ENCODE measurements around the gene IL4.
"Not testable (repeated sequence)": the region's sequence is repeated elsewhere in the genome, so short reads cannot be mapped to it uniquely, and the experiment has no call there.

Gene IL4

GRCh38 chr5:132674671-132675506 is 1.1 kb downstream of the IL4 start:
- no peak for DNase-seq (ENCODE audit: low read depth in 2 of 2)

GRCh38 chr5:132675936-132676689 is 2.3 kb downstream of the IL4 start:
- DNase-seq (ENCODE audit: low read depth in 2 of 2) = no peak

- DNase-seq (ENCODE audit: low read depth in 2 of 2) = no peak
Measured at GRCh38 chr5:132677191-132677590, 3.4 kb downstream of the IL4 start.

- DNase-seq (ENCODE audit: low read depth in 2 of 2) = no peak
Measured at GRCh38 chr5:132677682-132678400, 4.1 kb downstream of the IL4 start.

- DNase-seq (ENCODE audit: low read depth in 2 of 2) = no peak
Measured at GRCh38 chr5:132678735-132679134, 4.9 kb downstream of the IL4 start.

GRCh38 chr5:132679166-132679565 is 5.4 kb downstream of the IL4 start:
- DNase-seq (ENCODE audit: low read depth in 2 of 2) = no peak

- DNase-seq (ENCODE audit: low read depth in 2 of 2) = no peak
Measured at GRCh38 chr5:132679717-132680380, 6.1 kb downstream of the IL4 start.

- DNase-seq (ENCODE audit: low read depth in 2 of 2) = no peak
Measured at GRCh38 chr5:132680780-132681475, 7.1 kb downstream of the IL4 start.

GRCh38 chr5:132681476-132681831 is 7.7 kb downstream of the IL4 start:
- DNase-seq (ENCODE audit: low read depth in 2 of 2) = no peak

- no peak for DNase-seq (ENCODE audit: low read depth in 2 of 2)
Measured at GRCh38 chr5:132681983-132682382, 8.2 kb downstream of the IL4 start.

GRCh38 chr5:132684491-132684890 is 10.7 kb downstream of the IL4 start:
- no peak for DNase-seq (ENCODE audit: low read depth in 2 of 2)

- no peak for DNase-seq (ENCODE audit: low read depth in 2 of 2)
Measured at GRCh38 chr5:132684922-132685720, 11.3 kb downstream of the IL4 start.

GRCh38 chr5:132686193-132686592 is 12.4 kb downstream of the IL4 start:
- DNase-seq (ENCODE audit: low read depth in 2 of 2) = no peak

GRCh38 chr5:132687995-132688394 is 14.2 kb downstream of the IL4 start:
- DNase-seq (ENCODE audit: low read depth in 2 of 2) = no peak

- no peak for DNase-seq (ENCODE audit: low read depth in 2 of 2)
Measured at GRCh38 chr5:132688536-132689339, 14.9 kb downstream of the IL4 start.

GRCh38 chr5:132689513-132689912 is 15.7 kb downstream of the IL4 start:
- DNase-seq (ENCODE audit: low read depth in 2 of 2) = no peak

GRCh38 chr5:132690156-132690555 is 16.4 kb downstream of the IL4 start:
- no peak for DNase-seq (ENCODE audit: low read depth in 2 of 2)

GRCh38 chr5:132691755-132692631 is 18.2 kb downstream of the IL4 start:
- not testable (repeated sequence) for DNase-seq (ENCODE audit: low read depth in 2 of 2)

GRCh38 chr5:132692632-132692967 is 18.8 kb downstream of the IL4 start:
- DNase-seq (ENCODE audit: low read depth in 2 of 2) = no peak

Data from stimulated activated CD8-positive, alpha-beta memory T cell treated with anti-CD3 and anti-CD28 coated beads, Interleukin-2, amount 100 ng/mL, for 48 hours (primary cell).